Measurements from ENCODE around the gene USP37.

Gene USP37

DNA sequence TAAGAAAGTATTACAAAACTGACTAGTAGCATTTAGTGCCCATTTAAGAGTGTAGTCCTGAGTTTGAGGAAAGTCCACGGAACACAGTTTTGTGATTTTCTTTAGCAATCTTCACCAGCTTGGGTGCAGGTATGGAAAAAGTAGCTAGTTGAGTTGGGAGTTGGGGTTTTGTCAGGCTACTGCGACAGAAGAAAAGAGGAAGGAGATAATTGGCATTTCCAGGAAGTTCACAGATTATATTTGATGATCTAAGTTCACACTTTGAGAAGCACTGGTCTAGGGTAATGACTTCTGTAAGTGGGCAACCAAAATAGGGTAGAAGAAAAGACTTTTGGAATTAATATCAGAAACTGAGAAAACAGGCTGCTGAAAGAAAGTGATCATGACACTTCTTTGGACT, 97.1 kb downstream of the USP37 start:
- no peak for DNase-seq

GRCh38 chr2:218470448-218470847, 97.7 kb downstream of the USP37 start:
- no peak for DNase-seq

GRCh38 chr2:218465987-218466633, 102.0 kb downstream of the USP37 start:
- DNase-seq = no peak

- DNase-seq = no peak
Observed at GRCh38 chr2:218458598-218458997, 109.6 kb downstream of the USP37 start.

- no peak for DNase-seq
Observed at GRCh38 chr2:218456849-218457248, 111.3 kb downstream of the USP37 start.

- DNase-seq = no peak
Observed at GRCh38 chr2:218452079-218452478, 116.1 kb downstream of the USP37 start.

GRCh38 chr2:218448934-218449333, 119.2 kb downstream of the USP37 start:
- no peak for DNase-seq

DNA sequence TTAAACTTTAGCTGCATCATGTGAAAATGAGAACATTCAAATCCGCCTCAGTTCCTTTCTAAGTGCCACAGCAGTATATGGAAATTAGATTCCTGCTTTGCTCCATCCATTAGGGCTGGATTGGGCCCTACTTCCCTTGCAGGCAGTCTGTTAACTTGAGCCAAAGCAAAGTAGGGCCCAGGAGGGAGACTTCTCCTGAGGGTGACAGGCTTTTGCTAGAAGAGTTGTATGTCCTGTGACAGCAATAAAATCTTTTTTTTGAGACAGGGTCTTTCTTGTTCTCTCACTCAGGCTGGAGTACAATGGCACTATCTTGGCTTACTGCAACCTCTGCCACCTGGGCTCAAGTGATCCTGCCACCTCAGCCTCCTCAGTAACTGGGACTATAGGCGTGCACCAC, 121.1 kb downstream of the USP37 start:
- DNase-seq = no peak

- DNase-seq = no peak
Observed at GRCh38 chr2:218446547-218446946, 121.6 kb downstream of the USP37 start.

- no peak for DNase-seq
Observed at GRCh38 chr2:218445602-218446001, 122.5 kb downstream of the USP37 start.

DNA sequence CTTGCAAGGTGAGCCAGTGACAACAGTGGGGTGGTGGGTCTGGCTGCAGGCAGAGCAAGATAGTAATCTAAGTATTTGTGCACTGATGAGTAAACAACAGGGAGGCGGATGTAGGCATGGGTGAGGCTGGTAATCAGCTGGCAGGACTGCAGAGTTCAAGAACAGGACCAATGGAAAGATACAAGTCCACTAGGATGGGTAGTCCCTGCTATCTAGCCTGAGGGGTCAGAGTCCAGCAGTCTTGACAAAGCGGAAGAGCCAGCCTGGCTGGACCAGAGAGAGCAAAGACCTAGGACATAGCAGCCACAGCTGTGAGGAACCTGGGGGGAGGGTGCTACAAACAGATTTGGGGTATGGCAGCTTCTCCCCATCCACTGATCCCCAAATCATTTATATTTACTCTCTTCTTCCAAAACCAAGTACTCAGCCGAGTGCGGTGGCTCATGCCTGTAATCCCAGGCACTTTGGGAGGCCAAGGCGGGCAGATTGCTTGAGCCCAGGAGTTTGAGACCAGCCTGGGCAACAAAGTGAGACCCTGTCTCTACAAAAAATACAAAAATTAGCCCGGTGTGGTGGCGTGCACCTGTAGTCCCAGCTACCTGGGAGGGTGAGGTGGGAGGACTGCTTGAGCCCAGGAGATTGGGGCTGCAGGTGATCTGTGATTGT, 123.3 kb downstream of the USP37 start:
- no peak for DNase-seq

DNA sequence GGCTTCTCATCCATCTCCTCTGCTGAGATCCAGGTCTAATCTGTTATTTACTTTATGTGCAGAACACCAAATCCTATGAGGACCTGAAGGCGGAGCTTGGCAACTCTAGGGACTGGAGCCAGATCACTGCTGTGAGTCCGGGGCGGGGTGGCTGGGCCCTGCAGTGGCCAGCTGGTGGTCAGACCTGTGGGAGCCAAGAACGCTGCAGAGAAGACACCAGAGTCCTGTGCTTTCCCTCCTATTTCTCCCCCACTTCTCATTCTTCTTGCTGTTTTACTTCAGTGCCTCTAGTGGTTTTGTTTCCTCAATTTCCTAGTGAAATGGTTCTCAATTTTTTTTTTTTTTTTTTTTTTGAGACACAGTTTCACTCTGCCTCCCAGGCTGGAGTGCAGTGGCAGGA, 129.6 kb downstream of the USP37 start:
- no peak for DNase-seq

DNA sequence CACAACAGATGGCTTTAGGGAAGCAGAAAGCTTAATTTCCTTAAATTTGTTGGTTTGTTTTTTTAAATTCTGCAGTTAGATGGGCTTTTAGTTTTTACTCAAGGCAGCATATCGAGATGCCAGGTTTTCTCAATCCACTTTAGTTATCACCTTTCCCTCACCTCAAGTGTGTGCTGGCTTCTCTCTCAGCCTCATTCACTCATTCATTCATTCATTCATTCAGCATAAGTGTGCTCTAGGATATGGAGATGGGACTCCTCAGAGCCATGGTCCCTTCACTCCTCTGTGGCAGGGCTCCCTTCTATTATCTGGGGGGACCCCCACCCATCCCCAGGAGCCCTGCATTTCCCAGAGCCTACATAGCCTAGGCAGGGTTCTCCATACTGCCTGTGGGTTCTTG, 130.2 kb downstream of the USP37 start:
- no peak for DNase-seq

GRCh38 chr2:218436992-218437391, 131.2 kb downstream of the USP37 start:
- DNase-seq = no peak

DNA sequence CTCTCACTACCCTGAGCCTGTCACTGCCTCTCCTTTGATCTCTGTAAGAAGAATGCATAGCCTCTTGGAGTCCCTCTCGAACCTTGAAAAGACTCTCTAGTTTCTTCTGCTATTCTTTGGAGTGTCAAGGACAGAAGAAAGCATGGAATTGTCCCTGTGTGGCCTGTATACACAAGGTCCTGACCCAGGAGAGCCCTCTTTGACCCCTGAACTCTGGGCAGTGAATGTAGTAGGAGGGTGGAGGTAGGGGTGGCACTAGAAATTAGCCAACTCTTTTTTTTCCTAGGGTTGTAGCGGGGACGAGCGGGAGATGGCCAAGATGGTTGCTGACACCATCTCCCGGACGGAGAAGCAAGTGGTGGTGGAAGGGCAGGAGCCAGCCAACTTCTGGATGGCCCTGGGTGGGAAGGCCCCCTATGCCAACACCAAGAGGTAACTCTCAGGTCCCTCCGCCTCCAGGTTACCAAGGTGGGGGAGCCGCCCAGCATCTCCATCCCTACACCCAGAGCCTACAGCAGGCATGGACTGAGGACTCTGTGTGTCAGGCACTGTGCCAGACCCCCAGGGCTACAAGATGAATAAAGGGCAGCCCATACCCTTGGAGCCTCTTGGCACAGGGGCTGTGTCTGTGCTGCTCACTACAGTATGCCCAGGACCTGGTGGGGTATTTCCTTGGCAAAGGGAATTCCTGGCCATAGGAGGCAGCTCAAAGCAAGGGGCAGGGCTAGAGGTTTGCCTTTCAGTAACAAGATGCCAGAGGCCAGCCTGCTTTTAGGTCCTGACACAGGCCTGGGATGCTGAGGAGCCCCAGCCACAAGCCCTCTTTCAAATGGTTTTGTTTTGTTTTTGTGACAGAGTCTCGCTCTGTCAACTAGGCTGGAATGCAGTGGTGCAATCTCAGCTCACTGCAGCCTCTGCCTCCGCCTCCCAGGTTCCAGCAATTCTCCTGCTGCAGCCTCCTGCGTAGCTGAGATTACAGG, 132.9 kb downstream of the USP37 start:
- DNase-seq = no peak

DNA sequence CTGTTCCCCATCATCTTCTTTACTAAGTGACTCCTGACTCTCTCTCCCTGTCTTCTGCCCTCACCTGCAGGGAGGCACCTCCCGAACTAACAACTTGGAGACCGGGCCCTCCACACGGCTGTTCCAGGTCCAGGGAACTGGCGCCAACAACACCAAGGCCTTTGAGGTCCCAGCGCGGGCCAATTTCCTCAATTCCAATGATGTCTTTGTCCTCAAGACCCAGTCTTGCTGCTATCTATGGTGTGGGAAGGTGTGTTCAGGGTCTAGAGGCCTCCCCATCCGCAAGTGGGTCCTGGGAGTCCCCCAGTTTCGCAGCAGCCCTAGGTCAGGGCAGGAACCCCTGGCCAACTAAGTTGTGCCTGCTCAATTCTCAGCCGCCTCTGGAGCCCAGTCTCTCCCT, 133.7 kb downstream of the USP37 start:
- no peak for DNase-seq

DNA sequence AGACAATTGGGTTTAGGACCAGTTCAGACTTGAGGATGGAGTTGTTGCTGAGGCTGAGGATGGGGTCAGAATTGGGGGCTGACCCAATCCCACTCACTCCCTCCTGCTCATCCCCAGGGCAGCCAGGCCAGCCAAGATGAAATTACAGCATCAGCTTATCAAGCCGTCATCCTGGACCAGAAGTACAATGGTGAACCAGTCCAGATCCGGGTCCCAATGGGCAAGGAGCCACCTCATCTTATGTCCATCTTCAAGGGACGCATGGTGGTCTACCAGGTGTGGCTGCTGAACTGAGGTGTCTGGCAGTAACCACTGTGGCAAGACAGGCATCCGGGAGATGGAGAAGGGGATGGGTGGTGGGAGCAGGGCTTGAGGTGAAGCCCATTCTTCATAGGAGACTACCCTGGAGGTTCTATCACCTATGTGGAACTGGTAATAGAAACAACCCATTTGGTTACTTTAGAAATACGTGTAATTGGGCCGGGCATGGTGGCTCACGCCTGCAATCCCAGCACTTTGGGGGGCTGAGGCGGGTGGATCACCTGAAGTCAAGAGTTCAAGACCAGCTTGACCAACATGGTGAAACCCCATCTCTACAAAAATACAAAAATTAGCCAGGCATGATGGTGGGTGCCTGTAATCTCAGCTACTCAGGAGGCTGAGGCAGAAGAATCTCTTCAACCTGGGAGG, 135.3 kb downstream of the USP37 start:
- DNase-seq = no peak

DNA sequence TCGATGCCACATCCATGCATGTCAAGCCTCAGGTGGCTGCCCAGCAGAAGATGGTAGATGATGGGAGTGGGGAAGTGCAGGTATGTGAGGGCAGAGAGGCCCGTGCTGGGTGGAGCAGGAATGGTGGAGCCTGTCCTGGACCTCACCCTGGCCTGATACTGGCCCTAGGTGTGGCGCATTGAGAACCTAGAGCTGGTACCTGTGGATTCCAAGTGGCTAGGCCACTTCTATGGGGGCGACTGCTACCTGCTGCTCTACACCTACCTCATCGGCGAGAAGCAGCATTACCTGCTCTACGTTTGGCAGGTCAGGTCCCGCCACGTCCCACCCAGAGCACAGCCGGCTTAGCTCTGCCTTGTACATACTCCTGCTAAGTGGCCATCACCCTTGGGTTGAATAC, 136.3 kb downstream of the USP37 start:
- DNase-seq = no peak

GRCh38 chr2:218430721-218431120, 137.4 kb downstream of the USP37 start:
- DNase-seq = no peak

DNA sequence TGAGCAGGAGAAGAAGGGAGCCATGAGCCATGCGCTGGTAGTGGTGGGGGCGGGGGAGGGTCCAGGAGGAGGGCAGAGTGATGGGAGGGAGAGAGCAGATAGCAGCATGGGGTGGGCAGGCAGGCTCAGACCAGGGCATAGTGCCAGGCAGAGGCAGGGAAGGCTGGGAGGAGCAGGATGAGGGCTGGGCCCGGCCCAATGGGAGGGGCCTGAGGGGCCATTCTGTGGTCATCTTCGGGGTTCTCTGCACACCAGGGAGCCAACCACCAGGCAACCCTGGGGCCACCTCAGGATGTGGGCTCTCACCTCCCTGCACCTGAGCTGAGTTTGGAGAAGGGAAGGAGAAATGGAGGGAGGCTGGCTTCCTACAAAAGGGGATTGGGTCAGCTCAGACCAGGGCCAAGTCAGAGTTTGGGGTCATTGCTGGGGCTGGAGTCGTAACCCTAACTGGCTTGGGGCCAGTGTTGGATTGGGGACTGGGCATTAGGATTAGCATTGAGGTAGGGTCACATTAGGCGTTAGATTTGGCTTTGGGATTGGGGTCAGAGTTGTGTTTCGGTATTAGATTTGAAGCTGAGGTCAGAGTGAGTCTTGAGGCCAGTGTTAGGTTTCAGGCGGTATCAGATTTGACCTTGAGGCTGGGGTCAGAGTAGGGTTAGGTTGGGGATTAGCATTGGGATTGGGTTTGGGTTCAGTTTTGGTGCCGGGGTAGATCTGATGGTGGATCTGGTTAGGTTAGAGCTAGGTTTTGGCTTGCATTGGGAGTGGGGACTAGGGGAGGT, 138.0 kb downstream of the USP37 start:
- no peak for DNase-seq

DNA sequence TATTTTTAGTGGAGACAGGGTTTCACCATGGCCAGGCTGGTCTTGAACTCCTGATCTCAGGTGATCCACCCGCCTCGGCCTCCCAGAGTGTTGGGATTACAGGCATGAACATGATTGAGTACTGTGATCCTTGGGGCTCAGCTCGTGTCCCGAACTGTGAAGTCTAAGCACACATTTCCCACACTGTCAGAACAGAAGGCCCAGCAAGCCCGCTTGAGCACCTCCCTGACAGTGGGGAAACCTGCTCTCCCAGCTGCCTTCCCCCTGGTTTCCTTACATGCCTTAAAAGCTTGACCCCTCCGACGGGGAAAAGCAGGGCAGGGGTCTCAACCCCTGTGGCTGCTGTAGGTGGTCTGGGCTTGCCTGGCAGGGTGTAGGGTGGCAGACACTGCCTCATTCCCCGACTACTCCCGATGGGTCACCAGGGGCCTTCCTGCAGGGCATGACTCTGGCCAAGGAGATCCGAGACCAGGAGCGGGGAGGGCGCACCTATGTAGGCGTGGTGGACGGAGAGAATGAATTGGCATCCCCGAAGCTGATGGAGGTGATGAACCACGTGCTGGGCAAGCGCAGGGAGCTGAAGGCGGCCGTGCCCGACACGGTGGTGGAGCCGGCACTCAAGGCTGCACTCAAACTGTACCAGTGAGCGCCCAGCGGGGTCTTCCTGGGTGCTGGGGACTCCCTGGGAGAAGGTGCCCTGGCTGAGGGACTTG, 139.1 kb downstream of the USP37 start:
- DNase-seq = no peak

- DNase-seq = no peak
Observed at GRCh38 chr2:218427741-218428140, 140.4 kb downstream of the USP37 start.
